HG02588 (cell line): Measurements from ENCODE around the gene MEIS1.
"Not testable (repeated sequence)": the region's sequence is repeated elsewhere in the genome, so short reads cannot be mapped to it uniquely, and the experiment has no call there.

Experiments
- ATAC-seq: cut with Tn5 transposase; IDR thresholded peaks from one replicate; pipeline ENCODE4 v1.9.1; 2021; ENCODE audit warnings: mild to moderate bottlenecking, moderate library complexity; ENCODE audit not compliant: unreplicated experiment

MEIS1 gene

DNA sequence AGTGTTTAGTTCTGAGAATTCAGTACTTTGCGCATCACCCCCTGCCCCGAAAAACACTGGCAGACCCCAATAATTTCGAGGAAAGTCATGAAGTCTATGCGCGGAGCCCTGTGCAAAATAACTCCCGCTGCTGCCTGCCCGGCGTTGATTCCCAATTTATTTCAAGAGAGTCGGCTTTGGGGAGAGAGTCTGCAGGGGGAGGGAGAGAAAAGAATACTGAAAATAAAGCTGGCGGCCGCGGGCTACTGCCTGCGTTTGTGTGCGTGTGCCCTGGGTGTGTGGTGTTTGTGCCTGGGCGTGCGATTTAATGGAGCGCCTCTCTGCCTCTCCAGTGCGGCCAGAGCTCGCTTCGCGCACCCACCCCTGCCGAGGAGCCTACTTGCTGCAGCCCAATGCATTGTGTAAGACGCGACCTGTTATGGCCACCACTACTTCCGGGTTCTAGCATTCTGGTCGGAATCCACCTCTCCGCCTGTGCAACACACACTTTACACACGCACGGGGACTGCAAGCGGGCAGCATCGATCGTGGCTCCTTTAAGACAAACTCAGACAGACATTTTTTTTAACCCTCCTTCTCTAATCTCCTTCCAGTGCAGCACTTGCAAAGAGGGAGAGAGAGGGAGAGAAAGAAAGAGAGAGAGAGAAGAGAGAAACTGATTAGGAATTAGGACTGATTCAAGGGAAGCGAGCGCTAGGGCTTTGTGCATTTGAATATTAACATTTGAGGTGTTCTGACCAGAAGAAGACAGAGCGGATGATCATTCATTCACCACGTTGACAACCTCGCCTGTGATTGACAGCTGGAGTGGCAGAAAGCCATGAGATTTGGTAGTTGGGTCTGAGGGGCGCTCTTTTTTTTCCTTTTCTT is at the start of gene MEIS1:
Gene MEIS1, plus strand, starts transcription at position 447 of the 870 bp plus-strand sequence. CDS start 732 bp downstream, outside the sequence.
- peak; percentile 77 for ATAC-seq

DNA sequence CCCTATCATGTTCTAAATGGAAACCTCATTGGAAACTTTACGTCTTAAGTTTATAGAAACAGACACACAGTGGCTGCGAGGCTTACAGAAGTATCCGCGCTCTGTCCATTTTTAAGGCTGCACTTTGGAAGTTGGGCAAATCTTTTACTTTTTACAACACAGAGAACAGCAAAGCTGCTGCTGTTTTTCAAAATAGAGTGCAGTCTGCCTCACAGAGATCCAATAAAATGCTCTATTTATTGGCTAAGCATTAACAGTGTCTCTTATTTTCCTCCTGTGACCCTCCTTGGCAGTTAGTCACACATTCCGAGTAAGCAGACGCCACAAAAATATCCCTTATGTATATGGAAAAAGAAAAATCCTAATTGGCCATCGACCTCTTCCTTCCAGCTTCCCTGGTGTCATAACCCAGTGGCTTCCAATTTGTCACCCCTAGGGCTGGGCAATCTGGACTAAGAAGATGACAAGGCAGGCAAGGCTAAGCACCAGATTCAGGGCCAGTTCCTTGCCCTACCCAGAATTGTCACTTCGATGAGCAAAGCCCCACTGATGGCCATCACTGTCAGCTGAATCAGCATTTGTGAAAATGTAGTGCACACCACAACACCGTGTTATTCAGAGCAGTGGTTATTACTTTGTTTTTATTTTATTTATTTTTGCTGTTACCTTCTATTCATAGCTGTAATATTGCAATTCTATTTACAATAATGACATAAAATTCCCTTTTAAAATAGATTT is 47.7 kb upstream of the MEIS1 start:
- ATAC-seq: no peak

DNA sequence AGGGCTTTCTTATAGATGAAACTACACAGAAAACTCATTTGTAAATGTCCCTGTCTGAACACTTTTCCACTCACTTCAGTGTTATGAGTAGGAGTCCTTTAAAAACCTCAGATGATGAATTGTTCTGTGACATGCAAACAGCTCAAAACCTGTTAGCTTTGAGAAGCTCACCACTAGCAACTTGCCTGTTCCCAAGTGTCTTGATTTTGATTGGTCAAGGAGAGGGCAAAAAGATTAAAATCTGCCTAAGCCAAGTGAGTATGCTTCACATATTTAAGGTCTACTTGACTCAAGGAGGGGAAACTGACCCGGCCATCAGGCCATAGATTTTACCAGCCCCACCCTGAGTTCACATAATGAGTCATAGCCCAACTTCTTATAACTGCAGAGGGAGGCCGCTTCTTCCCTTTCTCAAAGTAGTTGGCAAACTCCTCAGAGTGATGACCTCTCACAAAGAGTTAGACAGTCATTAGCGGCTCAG is 45.2 kb upstream of the MEIS1 start:
- ATAC-seq: no peak

DNA sequence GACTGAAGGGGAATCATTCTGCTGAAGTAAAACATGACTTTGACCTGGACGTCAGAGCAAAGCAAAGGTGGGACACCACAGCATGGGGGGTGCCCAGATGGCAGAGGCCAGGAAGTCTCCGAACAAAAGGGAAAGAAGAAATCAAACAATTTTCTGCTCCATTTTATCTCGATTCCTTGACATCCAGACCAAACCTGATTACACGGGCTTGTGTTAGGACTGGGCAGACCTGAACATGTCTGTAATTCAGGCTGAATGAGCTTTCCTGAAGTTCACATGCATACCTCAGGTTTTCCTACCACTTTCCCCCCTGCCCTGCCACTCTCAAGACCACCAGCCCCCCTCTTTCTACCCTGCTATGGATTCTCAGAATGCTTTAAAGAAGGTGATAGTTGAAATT is 44.8 kb upstream of the MEIS1 start:
- no peak for ATAC-seq

DNA sequence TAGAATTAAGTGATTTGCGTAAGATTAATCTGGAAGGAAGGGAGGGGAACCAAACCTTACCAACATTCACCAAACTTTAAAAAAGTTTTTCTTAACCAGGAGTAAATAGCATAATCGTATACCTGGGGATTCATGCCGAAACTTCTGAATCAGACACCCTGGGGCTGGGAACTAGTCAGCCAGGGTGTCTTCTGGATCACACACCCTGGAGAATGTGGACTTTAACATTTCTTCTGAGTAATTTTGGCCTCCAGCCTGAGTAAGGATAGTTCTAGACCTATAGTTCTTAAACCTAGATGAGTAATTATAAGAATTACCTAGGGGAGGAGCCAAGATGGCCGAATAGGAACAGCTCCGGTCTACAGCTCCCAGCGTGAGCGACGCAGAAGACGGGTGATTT is 44.1 kb upstream of the MEIS1 start:
- no peak for ATAC-seq

DNA sequence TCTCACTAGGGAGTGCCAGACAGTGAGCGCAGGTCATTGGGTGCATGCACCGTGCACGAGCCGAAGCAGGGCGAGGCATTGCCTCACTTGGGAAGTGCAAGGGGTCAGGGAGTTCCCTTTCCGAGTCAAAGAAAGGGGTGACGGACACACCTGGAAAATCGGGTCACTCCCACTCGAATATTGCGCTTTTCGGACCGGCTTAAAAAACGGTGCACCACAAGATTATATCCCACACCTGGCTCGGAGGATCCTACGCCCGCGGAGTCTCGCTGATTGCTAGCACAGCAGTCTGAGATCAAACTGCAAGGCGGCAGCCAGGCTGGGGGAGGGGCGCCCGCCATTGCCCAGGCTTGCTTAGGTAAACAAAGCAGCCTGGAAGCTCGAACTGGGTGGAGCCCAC is 43.7 kb upstream of the MEIS1 start:
- ATAC-seq: not testable (repeated sequence)

DNA sequence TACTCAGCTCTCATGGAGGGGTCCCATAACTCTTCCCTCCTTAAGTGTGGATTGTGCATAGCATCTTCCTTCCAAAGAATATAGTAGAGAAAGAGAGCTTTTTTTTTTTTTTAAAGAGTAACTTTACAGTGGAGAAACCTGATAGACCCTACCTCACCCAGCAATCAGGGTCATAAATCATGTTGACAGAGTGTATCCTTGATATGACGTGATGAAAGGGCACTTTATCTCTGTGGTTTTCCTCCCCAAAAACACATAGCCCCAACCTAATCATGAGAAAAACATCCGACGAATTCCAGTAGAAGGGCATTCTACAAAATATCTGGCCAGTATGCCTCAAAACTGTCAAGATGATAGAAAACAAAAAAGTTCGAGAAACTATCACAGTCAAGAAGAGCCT is 29.5 kb upstream of the MEIS1 start:
- no peak for ATAC-seq

DNA sequence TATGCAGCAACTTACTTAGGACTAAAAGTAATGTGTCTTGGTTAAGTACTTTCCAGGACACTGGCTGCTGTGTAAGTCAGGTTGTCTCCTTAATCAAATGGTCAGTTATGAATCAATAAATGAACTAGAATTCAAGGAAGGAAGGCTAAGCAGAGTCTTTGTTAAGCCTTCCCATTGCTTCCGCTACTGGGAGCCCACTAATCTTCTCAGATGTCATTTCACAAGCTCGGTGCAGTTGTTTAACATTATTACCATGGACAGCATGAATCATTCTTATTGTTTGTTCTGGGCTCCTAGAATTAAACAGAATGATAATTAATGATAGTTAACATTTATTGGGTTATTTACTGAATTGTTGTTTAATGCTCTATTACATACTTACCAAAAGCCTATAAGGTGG is 26.0 kb upstream of the MEIS1 start:
- ATAC-seq: no peak

DNA sequence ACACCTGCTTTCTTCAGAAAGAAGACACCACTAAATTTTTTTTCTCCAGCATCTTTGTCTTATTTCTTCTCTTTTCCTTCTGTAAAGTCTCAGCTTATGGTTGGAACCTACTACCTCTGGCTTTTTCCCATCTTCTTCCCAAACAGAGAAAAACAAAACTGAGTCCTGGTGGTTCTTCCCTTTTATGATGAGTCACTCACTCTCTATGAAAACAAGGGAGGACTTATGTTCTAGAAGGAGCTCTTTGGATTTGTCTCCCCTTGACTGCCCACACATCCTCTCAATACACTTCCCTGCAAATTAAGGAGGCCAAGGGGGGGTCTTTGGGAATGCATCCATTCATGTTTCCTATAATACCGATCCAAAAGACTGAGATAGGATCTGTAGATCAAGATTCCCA is 22.1 kb upstream of the MEIS1 start:
- no peak for ATAC-seq

DNA sequence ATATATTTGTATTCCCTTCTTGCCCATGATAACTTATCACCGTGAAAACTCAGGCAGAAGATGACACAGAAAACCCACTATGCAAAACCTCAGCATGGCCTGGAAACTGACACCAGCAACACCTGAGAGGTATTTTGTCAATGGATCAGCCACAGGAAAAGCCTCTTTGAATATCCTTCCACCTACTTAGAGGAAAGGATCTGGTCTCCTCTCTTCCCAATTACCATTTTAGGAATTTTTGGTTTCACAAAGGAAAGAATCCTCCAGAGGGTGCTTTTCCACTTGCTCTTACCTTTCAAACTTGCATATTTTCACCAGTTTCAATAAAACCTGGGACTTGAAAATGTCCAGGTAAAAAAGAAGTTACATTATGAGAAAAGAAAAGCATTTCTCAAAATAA is 20.0 kb upstream of the MEIS1 start:
- no peak for ATAC-seq

DNA sequence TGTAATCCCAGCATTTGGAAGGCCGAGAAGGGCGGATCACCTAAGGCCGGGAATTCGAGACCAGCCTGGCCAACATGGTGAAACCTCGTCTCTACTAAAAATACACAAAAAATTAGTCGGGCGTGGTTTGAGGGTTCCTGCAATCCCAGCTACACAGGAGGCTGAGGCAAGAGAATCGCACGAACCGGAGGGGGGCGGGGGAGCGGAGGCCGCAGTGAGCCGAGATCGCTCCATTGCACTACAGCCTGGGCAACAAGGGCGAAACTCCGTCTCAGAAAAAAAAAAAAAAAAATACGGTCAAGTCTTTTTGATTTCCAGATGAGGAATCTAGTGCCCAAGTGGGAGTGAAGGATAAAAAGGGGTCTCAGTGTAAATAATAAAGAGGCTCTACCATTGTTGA is 16.5 kb upstream of the MEIS1 start:
- no peak for ATAC-seq

DNA sequence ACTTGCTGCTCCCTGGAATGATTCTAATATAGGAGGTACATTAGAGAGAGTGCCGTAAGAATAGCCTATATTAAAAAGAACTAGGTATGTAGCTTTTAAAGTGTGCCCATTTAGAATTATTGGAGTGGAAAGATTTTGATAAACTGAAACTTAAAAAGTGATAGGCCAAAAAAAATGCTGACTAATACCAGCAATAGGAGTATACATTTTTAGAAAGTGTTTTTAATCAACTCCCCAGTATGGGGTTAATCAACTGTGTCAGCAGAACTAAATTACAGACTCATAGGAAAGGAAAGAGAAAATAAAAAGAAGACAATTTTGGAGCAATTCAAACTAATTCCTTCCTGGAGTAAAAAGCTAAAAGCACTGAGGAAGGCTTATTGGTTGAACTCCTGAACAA is 13.3 kb upstream of the MEIS1 start:
- ATAC-seq: no peak

DNA sequence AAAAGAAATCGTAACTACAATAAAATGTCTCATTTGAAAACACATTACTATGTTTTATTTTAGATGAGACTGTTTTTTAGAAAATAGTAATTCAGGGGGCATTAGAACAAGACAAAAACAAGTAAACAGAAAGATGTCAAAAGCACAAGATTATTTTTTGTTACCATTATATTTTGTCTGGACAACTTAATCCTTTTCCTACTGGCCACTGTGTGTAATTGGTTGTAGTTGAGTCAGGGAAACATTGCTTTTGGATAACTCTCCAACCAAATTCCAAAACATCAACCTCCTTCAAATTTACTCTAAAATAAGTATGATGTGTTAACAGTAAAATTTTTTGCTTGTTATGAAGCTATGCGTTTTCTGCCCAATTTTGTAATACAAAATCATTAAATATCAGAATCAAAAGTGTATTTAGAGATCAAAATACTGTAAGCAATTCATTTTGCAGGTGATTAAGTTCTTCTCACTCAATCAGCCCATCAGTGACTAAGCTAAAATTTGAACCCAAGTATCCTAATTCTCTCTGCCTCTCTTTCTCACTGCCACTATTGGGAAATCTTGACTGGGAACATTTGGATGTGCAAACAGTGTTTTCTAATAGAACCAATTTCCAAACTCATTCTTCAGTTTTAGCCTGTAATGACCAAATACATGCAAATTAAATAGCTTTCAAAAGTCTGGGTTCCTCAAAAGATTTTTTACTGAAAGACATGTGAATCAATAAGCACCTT is 11.4 kb upstream of the MEIS1 start:
- ATAC-seq: no peak

DNA sequence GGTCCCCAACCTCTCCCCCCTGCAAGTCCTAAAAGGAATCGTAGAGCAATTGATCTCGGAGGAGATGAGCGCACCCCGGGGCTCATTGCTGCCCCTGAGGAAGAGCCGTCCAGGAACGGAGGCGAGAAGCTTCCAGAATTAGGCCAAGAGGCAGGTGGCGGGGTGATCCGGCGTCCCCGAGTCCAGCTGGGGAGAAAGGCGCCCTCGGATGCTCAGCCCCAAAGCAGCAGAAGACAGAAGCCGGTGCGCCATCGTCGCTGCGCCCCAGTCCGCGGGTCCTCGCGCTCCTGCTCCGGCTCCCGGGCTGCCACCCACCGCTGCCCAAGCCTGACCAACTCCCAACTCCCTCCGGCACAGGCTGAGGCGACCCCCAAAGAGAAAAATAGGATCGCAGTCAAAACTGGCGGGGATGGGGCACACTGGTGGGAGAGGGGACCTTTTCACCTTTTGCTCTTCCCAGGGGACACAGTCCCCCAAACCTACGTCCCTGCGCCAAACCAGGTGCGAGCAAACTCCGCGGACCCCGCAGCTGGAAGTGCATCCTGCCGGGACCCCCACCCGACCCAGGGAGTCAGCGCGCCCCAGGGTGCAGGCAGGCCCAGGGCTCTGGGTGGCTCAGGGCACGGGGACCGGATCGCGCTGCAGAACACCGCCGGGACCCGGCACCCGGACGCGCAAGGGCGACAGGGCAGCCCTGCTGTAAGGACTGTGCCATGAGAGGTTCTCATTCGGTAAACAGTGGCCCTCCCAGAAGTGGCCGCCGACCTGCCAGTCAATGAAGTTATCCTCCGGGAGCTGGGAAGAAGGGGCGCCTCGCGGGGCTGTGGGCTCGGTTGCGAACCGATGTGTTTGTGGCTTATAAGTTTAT is 8.4 kb upstream of the MEIS1 start:
- no peak for ATAC-seq

DNA sequence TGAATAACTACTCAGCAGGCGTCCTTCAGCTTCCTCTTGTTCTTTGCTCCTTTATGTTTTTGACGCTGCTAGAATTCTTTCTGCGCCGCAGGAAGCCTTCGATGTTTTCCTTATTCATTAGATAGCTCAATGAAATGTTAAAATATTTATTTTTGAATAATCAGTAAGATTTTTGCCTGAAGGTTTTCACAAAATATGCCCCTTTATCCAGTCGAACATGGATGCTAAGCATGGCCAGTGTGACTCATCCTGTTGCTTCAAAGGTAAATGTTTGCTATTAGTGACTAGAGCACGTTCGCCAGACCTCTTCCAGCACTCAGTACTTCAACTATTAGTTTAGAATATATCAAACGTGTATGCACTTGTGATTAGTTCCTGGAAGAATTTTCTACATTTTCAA is 7.6 kb upstream of the MEIS1 start:
- ATAC-seq: no peak

DNA sequence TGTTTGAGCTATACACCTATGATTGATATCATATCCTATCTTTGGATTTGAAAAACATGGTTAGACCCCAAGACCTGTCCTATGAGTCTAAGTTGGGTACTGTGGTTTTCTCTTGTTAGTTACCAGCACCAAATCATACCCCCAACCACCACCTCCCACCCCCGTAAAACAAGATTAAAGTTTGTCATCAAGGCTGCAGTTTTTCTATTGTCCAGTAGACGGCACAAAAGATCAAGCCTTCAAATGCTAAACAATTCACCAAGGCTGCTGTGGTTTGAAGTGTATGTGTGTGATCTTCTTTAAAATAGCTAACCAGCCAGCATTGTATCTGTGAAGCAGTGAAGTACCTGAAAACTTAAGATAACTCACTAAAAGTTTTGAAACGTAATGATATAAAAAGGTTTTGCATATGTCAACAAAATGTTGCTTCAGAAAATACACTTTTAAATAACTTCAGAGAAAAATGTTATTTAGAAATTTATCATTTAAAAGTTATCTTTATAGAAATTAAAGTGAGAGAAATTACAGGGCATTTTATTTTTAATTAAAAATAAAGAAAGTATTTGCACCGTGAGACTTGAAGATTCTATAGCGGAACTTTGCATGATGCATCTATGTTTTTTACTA is 5.8 kb upstream of the MEIS1 start:
- ATAC-seq: peak; percentile 52

DNA sequence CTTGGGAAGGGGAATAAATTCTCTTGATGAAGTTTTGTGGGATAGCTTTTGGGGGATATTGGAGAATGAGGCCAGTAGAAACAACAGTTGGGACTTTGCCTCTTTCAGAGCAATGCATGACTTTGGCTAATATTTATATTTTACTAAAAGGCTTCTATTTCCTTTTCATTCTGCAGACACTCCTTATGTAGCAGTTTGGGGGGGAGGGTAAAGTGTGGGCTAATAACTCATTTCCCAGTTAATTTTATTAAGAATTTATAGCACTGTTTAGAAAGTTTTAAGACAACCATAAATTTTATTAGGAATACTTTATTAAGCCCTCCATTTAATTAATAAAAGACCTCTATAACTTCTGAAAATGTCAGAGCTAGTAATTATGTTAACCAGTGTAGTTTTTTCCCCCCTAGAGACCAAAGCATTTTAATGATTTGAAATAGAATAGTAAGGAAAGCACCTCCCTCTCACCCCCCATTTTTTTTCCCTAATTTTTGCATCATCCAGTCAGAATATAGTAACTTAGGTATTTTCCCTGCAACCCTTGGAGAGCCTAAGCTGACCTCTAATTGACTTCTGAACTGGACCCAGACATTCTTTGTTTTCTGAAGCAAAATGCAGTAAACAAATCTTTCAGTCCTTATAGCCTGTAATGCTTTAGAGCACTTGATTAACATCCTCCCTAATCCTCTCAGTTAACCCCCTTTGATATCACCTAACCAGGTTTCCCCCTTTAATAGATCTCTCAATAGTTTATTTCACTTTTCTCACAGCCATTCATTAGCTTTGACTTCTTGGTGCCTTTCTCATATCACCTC is 5.0 kb upstream of the MEIS1 start:
- no peak for ATAC-seq

DNA sequence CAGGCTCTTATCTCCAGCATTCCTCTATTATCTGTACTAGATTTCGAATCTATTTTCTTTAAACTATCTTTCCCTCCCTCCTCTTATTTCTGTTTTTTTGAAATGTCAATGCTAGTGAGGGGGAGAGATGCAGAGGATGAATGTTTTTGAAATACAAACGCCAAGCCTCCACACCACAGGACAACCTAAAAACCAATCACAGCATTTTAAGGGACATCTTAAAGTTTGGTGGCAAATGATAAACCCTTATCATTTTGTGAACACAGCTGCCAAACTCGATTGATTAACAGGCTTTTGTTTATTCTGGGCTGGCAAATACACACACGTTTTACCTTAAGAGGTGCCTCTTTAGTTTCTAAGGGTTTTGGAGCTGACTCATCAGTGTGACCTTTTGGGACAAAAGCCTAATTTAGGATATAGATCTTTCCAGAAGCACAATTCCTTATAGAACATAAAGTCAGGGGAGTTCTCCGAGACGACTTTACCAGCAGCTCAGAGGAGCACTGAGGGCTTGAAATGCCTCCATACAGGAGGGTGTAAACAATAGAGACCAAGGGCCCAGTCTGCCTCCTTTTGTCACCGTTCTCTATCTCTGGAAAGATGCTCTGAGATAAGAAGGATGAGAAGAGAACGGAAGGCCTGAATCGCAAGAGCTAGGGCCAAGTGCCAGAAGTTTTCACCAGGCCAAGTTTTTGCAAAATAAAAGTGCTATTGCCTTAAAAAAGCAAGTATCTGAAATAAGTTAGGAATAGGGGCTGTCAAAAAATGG is 4.2 kb upstream of the MEIS1 start:
- no peak for ATAC-seq

DNA sequence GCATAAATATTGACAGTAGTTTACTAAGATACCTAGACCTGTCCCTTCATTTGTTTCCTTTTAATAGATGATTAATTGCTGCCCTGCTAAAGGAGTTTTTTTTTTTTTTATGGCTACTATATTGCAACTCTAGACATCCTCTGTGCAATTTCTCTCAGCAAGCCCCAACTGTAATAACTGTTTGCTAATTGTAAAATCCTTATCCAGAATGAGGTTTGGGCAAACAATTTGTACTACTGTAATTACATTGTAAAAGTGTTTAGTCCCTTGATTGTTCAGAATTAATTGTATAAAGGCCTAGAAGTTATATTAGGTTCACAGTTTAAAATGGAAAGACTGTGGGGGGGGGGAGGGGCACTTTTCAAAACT is 3.7 kb upstream of the MEIS1 start:
- ATAC-seq: no peak
